OCI-LY3 (cell line): Measurements from ENCODE around the gene TAF11L14.
"Not testable (repeated sequence)": the region's sequence is repeated elsewhere in the genome, so short reads cannot be mapped to it uniquely, and the experiment has no call there.

Experiments used
- CTCF ChIP-seq: fragments of 200-600, 300-600 bp; sonication (generic); IDR thresholded peaks from 2 replicates; pipeline ENCODE4 v1.5.1; 2014; ENCODE audit warnings: antibody characterized with exemption, low read length, low read depth
- EZH2phosphoT487 ChIP-seq: fragments of 200-600 bp; shearing (Covaris generic); IDR thresholded peaks from 2 replicates; pipeline ENCODE4 v1.6.1; 2018; ENCODE audit warnings: antibody characterized with exemption, mixed run types, low read depth

DNA sequence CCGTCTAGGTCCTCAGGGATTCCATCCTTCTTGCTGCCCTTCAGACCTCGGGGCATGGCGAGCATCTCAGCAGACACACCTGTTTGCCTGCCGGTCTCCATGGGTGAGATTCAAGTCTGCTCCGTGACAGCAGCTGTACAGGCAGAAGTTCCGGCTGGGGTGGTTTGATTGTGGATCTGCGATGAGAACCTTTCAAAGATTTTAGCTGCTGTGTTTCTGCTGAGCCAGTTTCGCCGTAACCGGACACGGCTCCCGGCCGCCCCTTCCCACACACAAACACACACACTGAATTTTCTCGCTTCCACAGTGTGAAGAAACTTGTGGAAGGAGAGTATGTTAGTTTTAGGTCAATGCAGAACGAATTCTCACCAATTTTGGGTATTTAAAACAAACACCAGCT is 36.5 kb upstream of the TAF11L14 start, which contains the start of gene TAF11L10:
- not testable (repeated sequence) for TF ChIP-seq CTCF, EZH2phosphoT487
